Measurements from ENCODE around the gene SLC25A21.

SLC25A21 gene

GRCh38 chr14:36662543-36663403 lies 509.6 kb downstream of the SLC25A21 start:
- DNase-seq (ENCODE audit: low read depth in 3 of 3) = no peak

GRCh38 chr14:36662258-36662542 lies 510.2 kb downstream of the SLC25A21 start:
- DNase-seq (ENCODE audit: low read depth in 3 of 3) = no peak

GRCh38 chr14:36661506-36662257 lies 510.7 kb downstream of the SLC25A21 start, which contains the start of gene PAX9:
Gene PAX9 (plus strand): TSS chr14:36661860. CDS start chr14:36662090, 230 bp downstream.
- DNase-seq (ENCODE audit: low read depth in 3 of 3) = no peak

- no peak for DNase-seq (ENCODE audit: low read depth in 3 of 3)
Observed at GRCh38 chr14:36660736-36661505, 511.5 kb downstream of the SLC25A21 start.

- DNase-seq (ENCODE audit: low read depth in 3 of 3) = no peak
Observed at GRCh38 chr14:36659822-36660735, 512.3 kb downstream of the SLC25A21 start.

GRCh38 chr14:36659010-36659821 lies 513.2 kb downstream of the SLC25A21 start:
- no peak for DNase-seq (ENCODE audit: low read depth in 3 of 3)

GRCh38 chr14:36658123-36659009 lies 514.0 kb downstream of the SLC25A21 start:
- no peak for DNase-seq (ENCODE audit: low read depth in 3 of 3)

- DNase-seq (ENCODE audit: low read depth in 3 of 3) = no peak
Observed at GRCh38 chr14:36657399-36658122, 514.8 kb downstream of the SLC25A21 start.

- no peak for DNase-seq (ENCODE audit: low read depth in 3 of 3)
Observed at GRCh38 chr14:36656687-36657398, 515.6 kb downstream of the SLC25A21 start.

GRCh38 chr14:36655963-36656686 lies 516.3 kb downstream of the SLC25A21 start:
- no peak for DNase-seq (ENCODE audit: low read depth in 3 of 3)

DNA sequence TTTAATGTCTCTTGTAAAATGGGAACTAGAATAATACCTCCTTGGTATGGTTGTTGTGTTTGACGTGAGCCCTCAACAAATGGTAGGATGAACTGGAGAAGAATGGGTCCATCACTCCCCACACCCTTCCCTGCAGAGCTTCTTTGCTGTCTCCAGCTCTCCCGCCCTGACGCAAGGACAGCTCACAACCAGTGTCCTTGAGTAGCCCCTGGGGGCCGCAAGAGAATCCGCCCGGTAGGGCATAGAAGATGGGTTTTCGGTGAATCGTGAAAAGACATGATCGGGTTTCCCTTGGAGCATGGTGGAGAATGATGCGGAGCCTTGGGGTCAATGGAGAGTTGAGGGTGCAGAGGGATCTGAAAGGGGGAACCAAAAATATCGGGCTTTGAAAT lies 516.8 kb downstream of the SLC25A21 start:
- DNase-seq (ENCODE audit: low read depth in 3 of 3) = no peak

GRCh38 chr14:36654794-36655381 lies 517.5 kb downstream of the SLC25A21 start:
- no peak for DNase-seq (ENCODE audit: low read depth in 3 of 3)

- no peak for DNase-seq (ENCODE audit: low read depth in 3 of 3)
Observed at GRCh38 chr14:36653962-36654793, 518.2 kb downstream of the SLC25A21 start.

- no peak for DNase-seq (ENCODE audit: low read depth in 3 of 3)
Observed at GRCh38 chr14:36653413-36653812, 519.0 kb downstream of the SLC25A21 start.

- no peak for DNase-seq (ENCODE audit: low read depth in 3 of 3)
Observed at GRCh38 chr14:36652542-36653201, 519.7 kb downstream of the SLC25A21 start.

All from stimulated activated CD4-positive, alpha-beta T cell treated with anti-CD3 and anti-CD28 coated beads, TNF-alpha, amount 100 ng/mL, for 4 hours (primary cell).